IMR-90 (cell line): Measurements from ENCODE around the gene CLEC16A. TPM values are rescaled to one million over a fixed set of nuclear protein-coding genes. Genes with fewer than 3 reads are reported as not detected.

Experiments
- ATAC-seq: fragments of 200-7000 bp; cut with Tn5 transposase; 2 replicates; pipeline ENCODE4 v1.9.1; 2020; ENCODE audit warnings: low read depth, mild to moderate bottlenecking, moderate library complexity
- BruUV-seq: library from RNA; stranded (reverse); fragments of 400-500 nt; replicated peaks from 2 replicates; lab custom pipeline; 2021; lab: Mats Ljungman, UMichigan
- CTCF ChIA-PET: fragments of 300-600 bp; formaldehyde crosslinking; extraction: SDS; loops from one replicate; lab custom pipeline; 2021; ENCODE audit warnings: antibody characterized with exemption; lab: Yijun Ruan, JAX
- POLR2A ChIA-PET: fragments of 300-600 bp; sonication (Branson Sonifier 250); formaldehyde crosslinking; loops from one replicate; lab custom pipeline; 2022; ENCODE audit warnings: antibody characterized with exemption; ENCODE audit not compliant: unreplicated experiment; lab: Charles Lee
- DNase-seq: peaks from one replicate; pipeline ENCODE4 v3.0.0; 2013
- H2AFZ ChIP-seq: replicated peaks from 2 replicates; pipeline ENCODE3; 2013; ENCODE audit warnings: low read length, mild to moderate bottlenecking; ENCODE audit not compliant: poor library complexity
- H2AK5ac ChIP-seq: 2 replicates; pipeline ENCODE4 v1.6.1; 2013; ENCODE audit warnings: low read depth, low read length, inconsistent platforms
- H2AK9ac ChIP-seq: replicated peaks from 2 replicates; pipeline ENCODE3; 2013; ENCODE audit warnings: mild to moderate bottlenecking, low read depth, low read length, moderate library complexity; ENCODE audit not compliant: poor library complexity
- H2BK120ac ChIP-seq: 2 replicates; pipeline ENCODE4 v1.6.1; 2013; ENCODE audit warnings: low read depth, low read length, inconsistent platforms
- H2BK15ac ChIP-seq: 3 replicates; pipeline ENCODE4 v1.6.1; 2013; ENCODE audit warnings: low read depth, low read length, inconsistent platforms
- H2BK20ac ChIP-seq: 2 replicates; pipeline ENCODE4 v1.6.1; 2013; ENCODE audit warnings: low read depth, mild to moderate bottlenecking, inconsistent platforms, low read length, moderate library complexity
- H2BK5ac ChIP-seq: 2 replicates; pipeline ENCODE4 v1.6.1; 2013; ENCODE audit warnings: mild to moderate bottlenecking, low read depth, low read length, inconsistent platforms; ENCODE audit not compliant: poor library complexity, severe bottlenecking
- H3K14ac ChIP-seq: replicated peaks from 2 replicates; pipeline ENCODE4 v1.6.1; 2013; ENCODE audit warnings: low read depth, low read length, inconsistent platforms
- H3K18ac ChIP-seq: 2 replicates; pipeline ENCODE4 v1.6.1; 2013; ENCODE audit warnings: low read depth, low read length, control low read depth
- H3K23ac ChIP-seq: 2 replicates; pipeline ENCODE4 v1.6.1; 2013; ENCODE audit warnings: low read depth, low read length, inconsistent platforms
- H3K27ac ChIP-seq: 2 replicates; pipeline ENCODE4 v1.5.1; 2013; ENCODE audit warnings: mild to moderate bottlenecking, control low read depth, low read length; ENCODE audit not compliant: insufficient read depth
- H3K27me3 ChIP-seq: 2 replicates; pipeline ENCODE4 v1.6.1; 2013; ENCODE audit warnings: low read length; ENCODE audit not compliant: control insufficient read depth, insufficient read depth
- H3K36me3 ChIP-seq: 2 replicates; pipeline ENCODE4 v1.6.1; 2013; ENCODE audit warnings: low read length, mixed read lengths; ENCODE audit not compliant: control insufficient read depth, insufficient read depth
- H3K4ac ChIP-seq: 2 replicates; pipeline ENCODE4 v1.6.1; 2013; ENCODE audit warnings: low read depth, low read length, inconsistent platforms
- H3K4me1 ChIP-seq: 2 replicates; pipeline ENCODE4 v1.6.1; 2013; ENCODE audit warnings: low read length, mixed read lengths; ENCODE audit not compliant: control insufficient read depth, insufficient read depth
- H3K4me2 ChIP-seq: 2 replicates; pipeline ENCODE4 v1.6.1; 2013; ENCODE audit warnings: low read depth, mild to moderate bottlenecking, control low read depth, low read length, moderate library complexity
- H3K4me3 ChIP-seq: 2 replicates; pipeline ENCODE4 v1.5.1; 2013; ENCODE audit warnings: low read depth, mild to moderate bottlenecking, control low read depth, low read length, moderate library complexity; ENCODE audit not compliant: insufficient read depth
- H3K56ac ChIP-seq: 2 replicates; pipeline ENCODE4 v1.6.1; 2013; ENCODE audit warnings: low read length, inconsistent platforms; ENCODE audit not compliant: insufficient read depth; ENCODE audit errors: extremely low read depth
- H3K79me1 ChIP-seq, 2 experiments: 2 replicates each; pipeline ENCODE4 v1.6.1; 2013; ENCODE audit warnings: low read length in 2 of 2, inconsistent platforms in 1 of 2, low read depth in 1 of 2
- H3K9ac ChIP-seq: 2 replicates; pipeline ENCODE4 v1.6.1; 2013; ENCODE audit warnings: low read depth, low read length, control low read depth
- H3K9me1 ChIP-seq: 2 replicates; pipeline ENCODE4 v1.6.1; 2013; ENCODE audit warnings: low read length, inconsistent platforms; ENCODE audit not compliant: insufficient read depth
- H3K9me3 ChIP-seq: 2 replicates; pipeline ENCODE4 v1.6.1; 2013; ENCODE audit warnings: low read length; ENCODE audit not compliant: control insufficient read depth, insufficient read depth
- H4K20me1 ChIP-seq: 2 replicates; pipeline ENCODE4 v1.6.1; 2013; ENCODE audit warnings: low read length, inconsistent platforms; ENCODE audit not compliant: insufficient read depth
- H4K5ac ChIP-seq: 2 replicates; pipeline ENCODE4 v1.6.1; 2013; ENCODE audit warnings: mild to moderate bottlenecking, low read depth, low read length, control low read depth
- H4K8ac ChIP-seq, 2 experiments: 2 replicates each; pipeline ENCODE4 v1.6.1; 2013; ENCODE audit warnings: low read depth in 2 of 2, low read length in 2 of 2, control low read depth in 1 of 2, inconsistent platforms in 1 of 2
- H4K91ac ChIP-seq: 2 replicates; pipeline ENCODE4 v1.6.1; 2013; ENCODE audit warnings: low read depth, low read length, inconsistent platforms; ENCODE audit not compliant: insufficient read depth
- BHLHE40 ChIP-seq: fragments of 150-350 bp; IDR thresholded peaks from 2 replicates; pipeline ENCODE4 v1.6.1; 2016; ENCODE audit warnings: mild to moderate bottlenecking, low read depth, low read length
- CEBPB ChIP-seq: IDR thresholded peaks from 2 replicates; pipeline ENCODE4 v1.6.1; 2012; ENCODE audit warnings: low read depth, low read length, improper control_type of control experiment
- CHD1 ChIP-seq: IDR thresholded peaks from 2 replicates; pipeline ENCODE4 v1.6.1; 2012; ENCODE audit warnings: low read depth, low read length, improper control_type of control experiment
- MAFK ChIP-seq: IDR thresholded peaks from 2 replicates; pipeline ENCODE4 v1.6.1; 2012; ENCODE audit warnings: low read depth, low read length, improper control_type of control experiment
- MXI1 ChIP-seq: IDR thresholded peaks from 2 replicates; pipeline ENCODE4 v1.6.1; 2012; ENCODE audit warnings: low read depth, mild to moderate bottlenecking, low read length, moderate library complexity, borderline replicate concordance
- NFE2L2 ChIP-seq: fragments of 150-350 bp; IDR thresholded peaks from 2 replicates; pipeline ENCODE4 v1.6.1; 2016; ENCODE audit warnings: low read depth, mild to moderate bottlenecking, low read length
- POLR2A ChIP-seq: IDR thresholded peaks from 2 replicates; pipeline ENCODE4 v1.6.1; 2012; ENCODE audit warnings: mild to moderate bottlenecking, low read depth, low read length
- RAD21 ChIP-seq: IDR thresholded peaks from 2 replicates; pipeline ENCODE4 v1.6.1; 2012; ENCODE audit warnings: low read length, improper control_type of control experiment
- RCOR1 ChIP-seq: IDR thresholded peaks from 2 replicates; pipeline ENCODE4 v1.6.1; 2012; ENCODE audit warnings: mild to moderate bottlenecking, low read length, improper control_type of control experiment; ENCODE audit not compliant: insufficient replicate concordance
- RFX5 ChIP-seq: IDR thresholded peaks from 2 replicates; pipeline ENCODE4 v1.8.0; 2012; ENCODE audit warnings: low read depth, mild to moderate bottlenecking, low read length, moderate library complexity
- WGBS, 2 experiments: methylation state at CpG; one replicate each; pipeline versions ENCODE4 v1.1.5 to v1.1.7; 2013; ENCODE audit warnings: missing lambda C conversion rate in 2 of 2; ENCODE audit not compliant: insufficient read length in 1 of 2; ENCODE audit errors: extremely low coverage in 2 of 2; 5-methylcytosine and 5-hydroxymethylcytosine counted together
- dilution Hi-C: fragments of 300-500 bp; cut with HindIII; formaldehyde crosslinking; loops from one replicate; pipeline ENCODE4 v1.14.3; 2018; ENCODE audit warnings: low sequenced_read_pairs; ENCODE audit not compliant: unreplicated experiment
- in situ Hi-C: fragments of 300-500 bp; cut with MboI; formaldehyde crosslinking; loops from 3 replicates; pipeline ENCODE4 v1.14.3; 2019; ENCODE audit warnings: low sequenced_read_pairs, inconsistent platforms, mixed read lengths
- intact Hi-C: fragments of 100-400 bp; cut with micrococcal nuclease; formaldehyde crosslinking; loops from 2 replicates; pipeline ENCODE4 v1.10.0; 2022
- polyA plus RNA-seq, 3 experiments: library from polyadenylated mRNA; depleted of rRNA; stranded (reverse); fragments of >200 nt; gene quantifications; 2 replicates each; pipeline ENCODE4 v1.2.3, GENCODE V29; 2012; ENCODE audit warnings: low replicate concordance in 1 of 3
- total RNA-seq: library from RNA; depleted of rRNA; stranded (reverse); fragments of >200 nt; gene quantifications from 2 replicates; pipeline ENCODE4 v1.2.3, GENCODE V29; 2012
- TF ChIP-seq, protein P1 (sequence below): fragments of 150-350 bp; IDR thresholded peaks from 2 replicates; pipeline ENCODE4 v1.6.1; 2017; ENCODE audit warnings: mild to moderate bottlenecking, antibody characterized with exemption, low read length, low read depth

Gene CLEC16A
- total and polyA plus RNA-seq, 2 of the 4 experiments (the other 2 are of a cell fraction): 15.9 to 16.5 TPM

GRCh38 chr16:11140098-11140375 is 195.7 kb downstream of the CLEC16A start:
- intact Hi-C loops (no loop called here), in situ Hi-C loops (no loop called here), dilution Hi-C loops (no loop called here)
- Histone ChIP-seq H4K8ac (no peak overlapping the region), H3K79me1 (peaks cover 0 to 14% of the 10 kb centered on the region in 2 experiments; a peak in 3 of 4 replicates), H2AFZ (no peak overlapping the region), H3K4me2 (no peak overlapping the region), H4K91ac (no peak overlapping the region), H2BK120ac (no peak overlapping the region), H4K20me1 (no peaks in the 10 kb centered on the region), H3K9me3 (no peaks in the 10 kb centered on the region), H2AK5ac (0 out of 2 replicates have a peak overlapping the region, but pooled peaks have one; percentile 3), H3K23ac (no peak overlapping the region), H3K18ac (no peak overlapping the region; the same call in 1 of the 2 replicates), H3K27ac (no peak overlapping the region), H4K5ac (no peak overlapping the region; the same call in 1 of the 2 replicates), H3K4me1 (peaks cover 29% of the 10 kb centered on the region), H3K36me3 (no peaks in the 10 kb centered on the region), H3K14ac (no peak overlapping the region), H3K27me3 (no peaks in the 10 kb centered on the region), H2BK5ac (no peak overlapping the region), H3K9me1 (peaks cover 18% of the 10 kb centered on the region), H2BK20ac (no peak overlapping the region), H3K4ac (no peak overlapping the region), H3K9ac (no peak overlapping the region), H3K56ac (no peak overlapping the region), H2AK9ac (no peak overlapping the region), H3K4me3 (no peak overlapping the region), H2BK15ac (no peak overlapping the region)
- DNase-seq (no peak), ATAC-seq (no peak)
- no peak for TF ChIP-seq MAFK
- TF ChIP-seq POLR2A: no peak
- TF ChIP-seq CHD1: no peak
- TF ChIP-seq CEBPB: no peak
- no peak for TF ChIP-seq BHLHE40
- TF ChIP-seq RAD21: no peak
- no peak for TF ChIP-seq NFE2L2
- TF ChIP-seq RCOR1: no peak
- no peak for TF ChIP-seq RFX5
- no peak for TF ChIP-seq MXI1
- TF ChIP-seq, protein P1, sequence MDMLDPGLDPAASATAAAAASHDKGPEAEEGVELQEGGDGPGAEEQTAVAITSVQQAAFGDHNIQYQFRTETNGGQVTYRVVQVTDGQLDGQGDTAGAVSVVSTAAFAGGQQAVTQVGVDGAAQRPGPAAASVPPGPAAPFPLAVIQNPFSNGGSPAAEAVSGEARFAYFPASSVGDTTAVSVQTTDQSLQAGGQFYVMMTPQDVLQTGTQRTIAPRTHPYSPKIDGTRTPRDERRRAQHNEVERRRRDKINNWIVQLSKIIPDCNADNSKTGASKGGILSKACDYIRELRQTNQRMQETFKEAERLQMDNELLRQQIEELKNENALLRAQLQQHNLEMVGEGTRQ: no peak
- POLR2A ChIA-PET: no interaction called here
- CTCF ChIA-PET: interaction anchor here (1.6 kb wide), 1 partner anchor 116 kb away, joined by 3 read pairs; the partner anchor contains the start of gene SOCS1
- no CpG with 5 or more reads among the region's 8 CpGs for WGBS, 2 experiments
- BruUV-seq: no TSS peak
